Loucy (cell line): Measurements from ENCODE around the gene NEO1.

Experiments used
- EZH2phosphoT487 ChIP-seq: fragments of 200-600 bp; IDR thresholded peaks from 2 replicates; pipeline ENCODE4 v1.6.1; 2018; ENCODE audit warnings: antibody characterized with exemption, mild to moderate bottlenecking, moderate library complexity, borderline replicate concordance
- TF ChIP-seq, protein P1 (sequence below): fragments of 200-600 bp; sonication (generic); conservative IDR thresholded peaks from 2 replicates; pipeline ENCODE4 v1.5.1; 2014; ENCODE audit warnings: mild to moderate bottlenecking, antibody characterized with exemption, low read length

DNA sequence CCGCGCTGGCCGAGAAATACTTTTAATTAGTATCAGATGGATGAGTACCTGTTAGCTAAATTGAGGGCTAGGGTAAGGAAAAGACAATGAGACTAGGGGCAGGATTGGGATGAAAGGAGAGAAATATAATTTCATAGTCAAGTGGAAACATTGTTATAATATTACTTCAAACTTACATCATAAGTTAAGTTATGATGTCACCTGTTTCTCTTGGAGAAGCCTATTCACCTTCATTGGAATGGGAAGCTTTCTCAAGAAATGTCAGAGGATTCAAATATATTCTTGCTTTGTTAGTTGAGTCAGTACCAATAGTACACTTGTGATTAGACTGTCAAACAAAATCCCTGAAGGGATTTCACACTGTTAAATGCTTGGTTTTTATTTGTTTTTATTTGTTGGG lies 116.2 kb downstream of the NEO1 start:
- TF ChIP-seq, protein P1, sequence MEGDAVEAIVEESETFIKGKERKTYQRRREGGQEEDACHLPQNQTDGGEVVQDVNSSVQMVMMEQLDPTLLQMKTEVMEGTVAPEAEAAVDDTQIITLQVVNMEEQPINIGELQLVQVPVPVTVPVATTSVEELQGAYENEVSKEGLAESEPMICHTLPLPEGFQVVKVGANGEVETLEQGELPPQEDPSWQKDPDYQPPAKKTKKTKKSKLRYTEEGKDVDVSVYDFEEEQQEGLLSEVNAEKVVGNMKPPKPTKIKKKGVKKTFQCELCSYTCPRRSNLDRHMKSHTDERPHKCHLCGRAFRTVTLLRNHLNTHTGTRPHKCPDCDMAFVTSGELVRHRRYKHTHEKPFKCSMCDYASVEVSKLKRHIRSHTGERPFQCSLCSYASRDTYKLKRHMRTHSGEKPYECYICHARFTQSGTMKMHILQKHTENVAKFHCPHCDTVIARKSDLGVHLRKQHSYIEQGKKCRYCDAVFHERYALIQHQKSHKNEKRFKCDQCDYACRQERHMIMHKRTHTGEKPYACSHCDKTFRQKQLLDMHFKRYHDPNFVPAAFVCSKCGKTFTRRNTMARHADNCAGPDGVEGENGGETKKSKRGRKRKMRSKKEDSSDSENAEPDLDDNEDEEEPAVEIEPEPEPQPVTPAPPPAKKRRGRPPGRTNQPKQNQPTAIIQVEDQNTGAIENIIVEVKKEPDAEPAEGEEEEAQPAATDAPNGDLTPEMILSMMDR: no peak
- TF ChIP-seq EZH2phosphoT487: no peak
